Liver (tissue), 3 donors: Measurements from ENCODE around the gene PTPRN2.

Experiments used
- CTCF ChIP-seq: fragments of 150-350 bp; IDR thresholded peaks from 2 replicates; pipeline ENCODE4 v1.5.1; 2017; ENCODE audit warnings: improper control_type of control experiment, low read depth, low read length; ENCODE audit not compliant: missing input control
- REST ChIP-seq: IDR thresholded peaks from 2 replicates; pipeline ENCODE4 v1.6.1; 2016; ENCODE audit warnings: antibody characterized with exemption, mild to moderate bottlenecking
- TAF1 ChIP-seq: conservative IDR thresholded peaks from 2 replicates; pipeline ENCODE4 v1.6.1; 2016; ENCODE audit warnings: antibody characterized with exemption, mild to moderate bottlenecking
- YY1 ChIP-seq: IDR thresholded peaks from 2 replicates; pipeline ENCODE4 v1.6.1; 2016; ENCODE audit warnings: antibody characterized with exemption, mild to moderate bottlenecking
- donor health status: healthy.
- donor health status: healthy.

GRCh38 chr7:158531661-158532060 lies 56.0 kb downstream of the PTPRN2 start:
- no peak for TF ChIP-seq REST
- no peak for TF ChIP-seq CTCF
- no peak for TF ChIP-seq YY1
- no peak for TF ChIP-seq TAF1
